GM19035 (cell line): Measurements from ENCODE around the gene CEP57L1.
A peak's percentile ranks its signal among the peaks of the same experiment; 100 is the strongest.

ENCODE experiments used
- ATAC-seq: cut with Tn5 transposase; IDR thresholded peaks from one replicate; pipeline ENCODE4 v1.9.1; 2021; ENCODE audit not compliant: unreplicated experiment

Gene CEP57L1

DNA sequence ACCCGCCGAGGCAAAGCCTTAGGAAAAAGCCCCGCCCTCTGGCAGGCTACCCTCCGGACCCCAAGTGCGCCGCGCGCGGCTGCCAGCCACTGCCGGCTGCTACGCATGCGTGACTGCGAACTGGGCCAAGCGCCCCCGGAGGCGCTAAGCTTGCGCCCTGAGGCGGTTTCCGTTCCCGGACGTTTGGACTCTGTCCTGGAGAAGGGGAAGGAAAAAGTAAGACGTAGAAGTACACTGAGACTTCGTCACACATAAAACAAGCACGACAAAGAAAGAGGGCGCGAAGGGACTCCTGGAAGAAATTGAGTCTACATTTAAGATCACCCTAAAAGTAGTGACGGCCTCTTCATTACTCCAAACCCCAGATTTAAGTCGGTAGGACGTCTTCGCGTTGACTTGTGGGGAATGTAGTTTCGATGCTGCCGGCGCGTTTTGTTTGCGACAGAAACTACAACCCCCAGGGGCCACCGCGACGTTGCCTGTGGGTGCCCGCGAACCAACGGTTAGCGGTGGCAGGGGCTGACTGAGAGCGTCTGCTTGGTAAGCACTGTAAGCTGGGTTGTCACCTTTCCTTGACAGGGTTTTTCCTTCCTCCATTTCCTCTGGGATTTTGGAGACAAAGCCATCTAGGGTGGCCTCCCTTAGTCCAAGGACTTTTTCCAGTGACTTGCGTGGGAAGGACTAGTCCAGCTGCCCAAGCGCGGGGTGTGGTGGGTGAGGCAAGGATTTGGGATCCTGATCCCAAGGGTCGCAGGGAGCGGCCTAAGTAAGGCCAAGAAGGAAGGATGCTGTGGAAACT lies at the start of gene CEP57L1:
CEP57L1 (plus strand) TSS at position 472 of the 799 bp plus-strand sequence. CDS start 49,715 bp downstream, outside the sequence.
- ATAC-seq, result peak; percentile 70

DNA sequence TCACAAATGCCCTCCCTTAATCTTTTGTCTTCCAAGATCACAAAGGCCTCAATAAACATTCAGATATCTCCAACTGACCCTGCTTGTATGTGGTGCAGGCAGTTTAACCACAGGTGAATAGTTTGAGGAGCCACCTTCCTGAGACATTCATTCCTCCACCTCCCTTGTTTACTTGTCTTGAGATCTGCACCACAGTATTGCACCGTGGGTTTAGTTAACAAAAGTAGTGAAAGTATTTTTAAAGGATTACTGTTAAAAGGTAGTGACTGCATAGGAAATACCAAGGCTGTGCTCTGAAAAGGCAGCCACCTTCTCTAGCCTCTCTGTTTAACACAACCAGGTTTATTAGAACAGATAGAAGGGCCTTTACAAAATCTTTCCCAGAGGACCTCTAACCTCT lies 47.1 kb upstream of the CEP57L1 start:
- no peak for ATAC-seq

DNA sequence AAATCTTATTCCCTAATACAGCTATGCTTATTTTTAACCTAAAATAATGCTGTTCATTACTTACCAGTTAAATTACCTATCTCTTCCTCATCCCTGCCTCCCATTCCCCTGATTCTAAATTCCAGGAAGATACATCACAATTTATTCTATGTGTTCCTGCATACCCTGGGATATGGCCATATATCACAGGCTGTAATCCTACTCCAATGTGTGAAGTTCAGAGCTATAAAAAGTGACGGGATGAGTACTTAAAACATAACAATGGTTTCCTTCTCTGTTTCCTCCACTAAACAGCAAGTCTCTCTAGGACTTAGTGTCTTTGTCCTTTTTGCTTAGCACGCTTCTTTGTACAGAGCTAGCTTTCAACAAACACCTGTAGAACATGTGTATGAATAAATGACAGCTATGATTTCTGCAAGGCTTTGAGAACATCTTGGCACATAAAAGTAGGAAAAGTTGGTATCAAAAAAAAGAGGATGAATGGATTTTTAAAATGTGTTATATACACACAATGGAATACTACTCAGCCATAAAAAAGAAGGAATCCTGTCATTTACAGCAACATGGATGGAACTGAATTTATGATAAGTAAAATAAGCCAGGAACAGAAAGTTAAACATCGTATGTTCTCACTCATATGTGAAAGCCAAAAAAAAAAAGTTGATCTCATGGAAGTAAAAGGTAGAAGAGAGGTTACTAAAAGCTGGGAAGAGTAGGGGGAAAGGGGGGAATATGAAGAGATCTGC lies 46.5 kb upstream of the CEP57L1 start:
- ATAC-seq, result no peak

DNA sequence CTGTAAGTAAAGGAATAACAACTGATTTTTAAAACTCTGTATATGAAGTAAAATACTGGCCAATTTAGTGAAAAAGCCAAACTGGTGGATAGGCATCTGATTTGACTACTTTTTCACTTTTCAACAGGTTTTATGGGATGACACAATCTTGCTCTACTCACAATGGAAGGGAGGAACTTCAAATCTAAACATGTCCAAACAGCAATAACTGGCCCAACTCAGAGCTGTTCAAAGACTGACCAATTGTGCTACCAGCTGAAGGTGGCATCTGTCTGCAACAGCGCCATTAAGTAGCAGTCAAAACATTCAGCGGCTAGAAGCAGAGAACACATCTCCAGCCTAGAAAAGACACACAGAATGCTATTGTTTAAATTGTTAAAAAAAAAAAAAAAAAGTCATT lies 45.3 kb upstream of the CEP57L1 start:
- no peak for ATAC-seq

DNA sequence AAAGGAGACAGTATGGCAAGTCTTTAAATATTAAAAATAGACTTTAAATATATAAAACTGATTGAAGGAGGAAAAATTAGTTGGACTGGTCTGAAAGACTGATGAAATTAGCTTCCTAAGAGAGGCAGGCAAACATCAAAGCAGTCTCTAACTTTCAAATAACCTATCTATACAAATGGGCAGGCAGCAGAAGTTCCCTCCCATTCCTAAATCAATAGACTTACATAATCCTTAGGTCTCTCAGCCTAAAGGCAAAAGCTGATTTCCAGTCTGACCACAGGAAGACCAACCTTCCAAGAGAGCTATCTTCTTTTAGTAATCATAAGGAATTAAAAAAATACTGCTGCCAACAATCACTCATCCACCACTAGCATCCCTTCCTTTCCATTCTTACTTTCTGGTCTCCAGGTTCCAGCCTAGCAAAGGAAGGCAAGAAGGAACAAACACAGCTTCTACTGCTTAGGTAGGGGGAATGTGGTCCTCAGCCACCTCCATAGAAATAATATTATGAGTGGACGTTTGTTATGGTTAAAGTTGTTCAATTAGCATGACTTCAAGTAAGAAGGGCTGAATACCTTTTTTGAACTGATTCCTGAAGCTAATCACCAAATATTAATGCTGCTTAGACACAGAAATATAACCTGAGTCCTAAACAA lies 44.7 kb upstream of the CEP57L1 start:
- no peak for ATAC-seq

DNA sequence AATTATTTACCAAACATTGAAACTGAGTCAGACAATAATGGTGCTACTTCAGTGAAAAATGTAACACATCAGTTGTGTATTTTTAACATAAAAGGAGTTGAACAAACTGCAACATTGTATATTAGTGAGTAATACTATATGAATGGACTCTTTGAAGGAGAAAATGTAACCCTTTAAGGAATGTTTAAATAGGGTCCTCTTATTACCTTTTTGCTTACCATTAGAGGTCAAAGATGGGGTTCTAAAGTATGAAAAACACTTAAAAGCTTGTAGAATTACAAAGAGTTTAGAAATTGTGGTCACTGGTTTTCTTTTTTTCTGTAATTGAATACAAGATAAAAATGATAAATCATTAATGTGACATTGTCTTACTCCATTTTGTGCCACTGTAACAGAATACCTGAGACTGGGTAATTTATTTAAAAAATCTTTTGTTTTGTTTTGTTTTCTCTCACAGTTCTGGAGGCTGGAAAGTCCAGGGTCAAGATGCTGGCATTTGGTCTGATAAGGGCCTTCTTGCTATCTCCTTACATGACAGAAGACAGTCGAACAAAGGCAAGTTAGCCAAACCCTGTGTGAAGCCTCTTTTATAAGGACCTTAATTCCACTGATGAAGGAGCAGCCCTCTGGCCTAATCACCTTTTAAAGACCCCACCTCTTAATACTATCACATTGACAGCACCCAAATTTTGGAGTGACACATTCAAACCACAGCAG lies 43.8 kb upstream of the CEP57L1 start:
- no peak for ATAC-seq

DNA sequence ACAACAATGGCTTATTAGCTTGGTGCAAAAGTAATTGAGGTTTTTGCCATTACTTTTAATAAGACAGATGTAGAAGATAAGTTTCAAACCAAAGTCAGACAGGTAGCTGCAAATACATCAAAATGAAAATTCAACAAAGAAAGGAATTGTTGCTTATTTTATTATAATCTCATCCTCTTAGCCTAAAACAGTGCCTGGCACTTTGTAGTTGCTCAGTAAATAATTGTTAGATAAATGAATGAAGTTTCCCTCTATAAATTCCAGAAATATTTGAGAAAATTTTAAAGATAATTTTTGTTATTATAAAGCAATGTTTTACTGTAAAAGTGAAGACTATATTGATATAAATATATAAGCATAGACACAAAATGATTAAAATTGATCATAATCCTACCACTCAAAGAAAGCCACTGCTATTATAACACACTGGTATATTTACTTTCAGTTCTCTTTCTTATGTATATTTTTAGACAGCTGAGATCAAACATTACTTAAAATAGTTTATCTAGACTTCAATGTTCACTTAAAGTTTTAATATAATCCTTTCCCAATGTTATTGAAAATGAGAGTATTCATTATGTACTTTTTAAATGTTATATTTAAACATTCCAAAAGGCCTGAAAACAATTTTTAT lies 43.2 kb upstream of the CEP57L1 start:
- no peak for ATAC-seq

DNA sequence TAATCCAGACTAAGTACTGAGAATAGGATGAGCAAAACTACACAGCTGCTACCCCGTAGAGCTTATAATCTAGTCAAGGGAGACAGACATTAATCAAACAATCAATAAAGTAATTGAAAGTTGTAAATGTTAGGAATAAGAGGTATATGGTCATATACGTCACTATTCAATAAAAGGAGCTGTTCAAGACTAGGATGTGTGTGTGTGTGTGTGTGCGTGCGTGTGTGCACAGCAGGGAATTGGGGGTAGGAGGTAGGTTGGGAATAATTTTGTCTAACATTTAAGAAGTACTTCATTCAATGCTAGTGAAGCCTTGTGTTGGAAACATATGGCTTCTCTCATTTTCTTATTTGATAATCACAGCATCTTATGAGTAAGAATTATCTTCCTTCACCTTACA lies 42.5 kb upstream of the CEP57L1 start:
- ATAC-seq, result no peak

DNA sequence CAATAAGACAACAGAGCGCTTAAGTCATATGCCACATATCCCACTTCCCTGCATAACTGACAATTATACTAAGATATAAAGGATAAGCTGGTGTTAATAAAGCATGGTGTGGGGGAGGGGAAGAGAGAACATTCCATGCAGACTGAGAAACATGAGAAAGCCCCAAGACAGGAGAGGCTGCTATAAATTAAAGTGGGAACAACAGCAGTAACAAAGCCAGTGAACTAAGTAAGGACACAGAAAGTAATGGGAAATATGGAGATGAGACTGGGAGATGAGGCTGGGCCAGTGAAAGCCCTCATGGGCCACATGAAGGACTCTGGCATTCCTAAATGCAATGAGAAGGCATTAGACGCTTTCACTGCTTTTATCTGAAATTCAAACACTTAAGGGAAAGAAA lies 42.0 kb upstream of the CEP57L1 start:
- no peak for ATAC-seq

DNA sequence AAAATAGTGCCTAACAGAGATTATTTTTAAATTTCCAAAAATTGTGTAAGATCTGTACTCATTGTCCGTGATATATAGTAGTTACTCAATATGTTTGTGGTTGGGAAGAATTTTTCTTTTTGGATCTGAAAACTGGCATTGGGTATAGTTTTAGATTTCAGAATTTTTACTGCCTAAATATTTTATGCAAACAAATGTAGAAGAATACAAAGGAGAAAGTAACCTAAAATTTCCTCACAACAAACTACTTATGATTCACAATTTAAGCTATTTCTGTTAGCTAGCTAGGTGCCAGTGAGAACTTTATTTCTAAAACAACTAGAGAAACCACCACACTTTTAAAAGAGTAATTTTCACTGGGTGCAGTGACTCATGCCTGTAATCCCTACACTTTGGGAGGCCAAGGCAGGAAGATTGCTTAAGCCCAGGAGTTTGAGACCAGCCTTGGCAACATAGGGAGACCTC lies 39.5 kb upstream of the CEP57L1 start:
- ATAC-seq, result no peak

DNA sequence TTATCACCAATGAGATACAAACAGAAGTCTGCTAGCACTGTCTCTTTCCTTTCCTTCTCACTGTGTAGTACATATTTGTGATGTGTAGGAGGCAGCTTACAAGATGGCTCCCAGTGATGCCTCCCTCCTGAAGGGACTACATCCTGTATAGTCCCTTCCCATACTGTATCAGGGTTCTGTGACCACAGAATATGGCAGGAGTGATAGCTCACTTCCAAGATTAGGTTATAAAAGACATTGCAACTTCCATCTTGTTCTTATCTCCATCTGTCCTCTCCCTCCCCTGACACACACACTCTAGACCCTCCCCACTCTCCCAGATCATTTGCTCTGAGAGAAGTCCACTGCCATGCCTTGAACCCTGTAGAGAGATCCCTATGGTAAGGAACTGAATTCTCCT lies 38.6 kb upstream of the CEP57L1 start:
- ATAC-seq, result no peak

DNA sequence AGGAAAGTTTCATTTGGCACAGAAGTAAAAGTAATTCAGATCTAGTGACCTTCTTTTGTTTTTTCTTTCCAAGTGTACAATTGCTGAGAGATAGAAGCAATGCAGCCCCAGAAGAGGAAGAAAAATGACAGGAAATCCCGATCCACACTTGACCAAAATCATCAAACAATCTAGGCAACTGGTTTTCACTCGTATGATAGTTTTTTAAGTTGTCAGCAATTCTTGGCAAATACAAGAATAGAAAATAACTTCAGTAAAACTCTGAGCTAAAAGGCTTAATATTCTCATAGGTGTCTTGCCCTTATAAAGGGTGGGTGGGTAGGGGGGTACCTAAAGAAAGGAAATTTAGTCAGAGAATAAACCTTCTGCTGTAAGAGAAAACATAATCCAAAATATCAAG lies 36.7 kb upstream of the CEP57L1 start:
- no peak for ATAC-seq

DNA sequence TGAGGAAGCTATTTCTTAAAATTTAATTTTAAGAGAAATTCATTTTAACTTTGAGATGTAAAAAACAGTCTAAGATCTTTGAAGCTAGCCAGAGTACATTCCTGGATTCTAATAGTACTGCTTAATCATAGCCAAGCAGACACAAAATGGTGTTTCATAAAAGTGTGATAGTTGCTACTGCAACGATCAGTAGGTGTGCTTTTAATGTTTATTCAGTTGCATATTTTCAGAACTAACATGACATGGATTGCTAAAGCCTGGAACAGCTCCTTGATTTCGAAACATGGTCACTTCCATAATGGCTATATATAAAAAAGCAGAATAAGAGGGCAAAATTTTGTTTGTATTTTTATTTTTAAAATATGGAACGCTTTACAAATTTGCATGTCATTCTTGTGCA lies 36.2 kb upstream of the CEP57L1 start:
- ATAC-seq, result no peak

DNA sequence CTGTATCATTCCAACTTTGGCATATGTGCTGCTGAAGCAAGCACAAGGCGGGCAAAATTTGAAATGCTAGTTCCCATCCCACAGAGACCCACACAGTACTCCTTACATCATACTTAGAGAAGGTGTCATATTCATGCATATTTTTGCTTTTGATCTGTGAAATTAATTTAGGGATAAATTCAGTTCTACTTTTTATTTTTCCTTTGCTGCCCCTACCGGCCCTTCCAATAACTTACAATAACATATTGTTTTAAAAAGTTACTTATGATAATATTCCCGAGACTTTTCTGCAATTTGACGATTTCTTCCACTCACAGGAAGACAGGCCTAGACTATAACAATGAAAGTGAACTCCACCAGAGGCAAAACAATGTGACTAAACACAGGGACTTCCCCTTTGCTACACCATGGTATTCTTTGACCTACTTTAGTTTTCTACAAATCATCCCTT lies 35.7 kb upstream of the CEP57L1 start:
- ATAC-seq, result no peak

DNA sequence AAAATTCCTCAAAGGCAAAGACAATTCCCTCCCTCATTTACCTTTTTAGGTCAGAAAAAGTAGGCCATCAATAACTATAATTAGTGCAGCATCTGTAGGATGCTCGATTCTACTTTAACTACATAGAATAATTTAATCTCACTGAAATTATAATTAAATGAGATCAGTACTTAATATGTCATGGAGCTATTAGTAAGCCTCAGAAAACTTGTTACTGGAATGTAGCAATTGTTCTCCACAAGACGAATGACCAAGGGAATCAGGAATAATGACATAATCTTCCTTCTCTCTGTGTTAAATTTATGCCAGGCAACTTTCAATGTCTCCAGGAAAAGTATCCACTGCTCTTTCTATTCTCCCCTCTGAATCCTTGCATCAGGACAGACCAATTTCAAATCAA lies 34.7 kb upstream of the CEP57L1 start:
- no peak for ATAC-seq

DNA sequence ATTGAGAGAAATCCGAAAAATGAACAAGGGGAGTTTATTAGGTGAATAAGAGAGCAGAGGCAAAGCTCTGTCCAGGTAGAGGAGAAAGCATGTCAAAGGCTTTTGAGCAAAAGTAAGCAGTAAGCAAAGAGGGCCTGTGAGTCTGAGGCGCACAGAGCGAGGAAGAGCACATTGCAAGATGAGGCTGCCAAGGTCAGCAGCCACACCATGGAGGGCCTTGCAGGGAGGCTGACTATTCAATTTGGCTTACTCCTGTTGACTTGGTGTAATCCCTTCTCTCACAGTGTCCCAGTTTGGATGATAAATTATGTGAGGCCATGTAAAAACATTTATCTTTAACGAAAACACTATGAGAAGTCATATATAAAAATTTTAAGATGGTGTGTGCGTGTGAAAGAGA lies 33.1 kb upstream of the CEP57L1 start:
- no peak for ATAC-seq

DNA sequence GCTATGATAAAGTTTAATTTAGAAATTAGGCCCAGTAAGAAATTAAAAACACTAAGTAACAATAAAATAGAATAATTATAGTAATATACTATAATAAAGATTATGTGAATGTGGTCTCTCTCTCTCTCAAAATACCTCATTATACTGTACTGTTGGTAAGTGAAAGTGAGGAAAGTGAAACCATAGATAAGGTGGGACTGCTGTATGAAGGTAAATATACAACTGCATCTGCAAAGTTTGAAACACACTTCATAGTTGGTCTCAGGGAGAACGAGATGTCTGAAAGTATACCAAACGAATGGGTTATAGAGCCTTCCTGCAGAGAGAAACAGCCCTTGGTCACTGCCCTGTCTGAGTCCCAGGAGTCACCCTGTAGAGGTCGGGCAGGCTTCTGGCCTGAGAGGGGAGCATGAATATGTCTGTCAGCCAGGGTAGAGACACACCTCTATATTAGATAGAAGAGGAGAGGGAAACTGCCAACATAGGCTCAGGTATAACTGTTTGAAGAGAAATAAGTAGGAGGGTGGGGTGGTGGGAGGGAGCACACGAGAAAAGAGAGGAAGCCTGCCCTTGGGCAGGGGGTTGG lies 32.4 kb upstream of the CEP57L1 start:
- ATAC-seq, result no peak

DNA sequence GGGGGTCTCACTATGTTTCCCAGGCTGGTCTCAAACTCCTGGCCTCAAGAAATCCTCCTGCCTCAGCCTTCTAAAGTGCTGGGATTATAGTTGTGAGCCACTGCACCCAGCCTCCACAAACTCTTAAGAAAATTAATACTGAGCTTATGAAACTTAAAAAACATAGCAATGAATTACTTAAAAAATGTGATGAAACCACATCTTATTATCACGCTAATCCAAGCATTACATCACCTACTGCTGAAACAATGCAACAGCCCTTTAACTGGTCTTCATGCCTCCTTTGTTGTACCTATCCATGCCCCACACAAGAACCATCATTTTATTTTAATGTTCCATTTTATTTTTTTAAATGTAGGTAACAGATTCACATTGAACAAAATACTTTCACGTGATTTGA lies 25.6 kb upstream of the CEP57L1 start:
- ATAC-seq, result no peak

DNA sequence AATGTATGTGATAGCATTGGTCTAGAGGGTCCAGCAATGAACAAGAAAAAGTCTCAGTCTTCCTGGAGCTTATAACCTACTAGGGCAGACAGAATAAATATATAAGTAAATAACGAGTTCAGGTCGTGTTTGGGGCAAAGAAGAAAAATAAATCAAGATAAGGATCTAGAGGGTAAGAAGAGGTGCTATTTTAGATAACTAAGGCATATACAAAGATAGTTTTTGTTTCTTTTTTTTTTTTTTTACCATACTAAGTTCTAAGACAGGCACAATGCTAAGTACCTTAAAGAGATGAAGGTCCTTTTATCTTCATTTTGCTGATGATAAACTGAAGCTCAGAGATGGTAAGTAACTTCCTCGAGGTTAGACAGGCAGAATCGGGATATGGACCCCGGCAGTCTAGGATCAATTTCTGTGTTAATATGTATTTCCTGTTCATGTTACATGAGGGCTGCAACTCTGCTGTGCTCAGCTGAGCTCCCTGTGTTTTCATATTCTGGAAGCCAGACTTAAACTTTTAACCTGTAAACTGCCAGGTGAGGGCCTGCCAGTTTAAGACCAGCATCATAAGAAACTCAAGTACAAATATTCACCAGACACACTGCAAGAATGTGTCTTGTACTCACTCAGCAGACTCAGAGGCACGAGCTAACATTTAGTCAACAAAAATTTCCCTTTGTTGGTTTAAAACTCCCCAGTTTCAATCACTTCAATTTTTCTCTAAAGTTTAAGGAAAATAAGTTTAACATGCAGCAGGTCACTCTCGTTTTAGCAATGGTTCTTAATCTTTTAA lies 24.0 kb upstream of the CEP57L1 start:
- no peak for ATAC-seq
